ENCODE results near the gene SLC9A9.

The SLC9A9 gene

DNA sequence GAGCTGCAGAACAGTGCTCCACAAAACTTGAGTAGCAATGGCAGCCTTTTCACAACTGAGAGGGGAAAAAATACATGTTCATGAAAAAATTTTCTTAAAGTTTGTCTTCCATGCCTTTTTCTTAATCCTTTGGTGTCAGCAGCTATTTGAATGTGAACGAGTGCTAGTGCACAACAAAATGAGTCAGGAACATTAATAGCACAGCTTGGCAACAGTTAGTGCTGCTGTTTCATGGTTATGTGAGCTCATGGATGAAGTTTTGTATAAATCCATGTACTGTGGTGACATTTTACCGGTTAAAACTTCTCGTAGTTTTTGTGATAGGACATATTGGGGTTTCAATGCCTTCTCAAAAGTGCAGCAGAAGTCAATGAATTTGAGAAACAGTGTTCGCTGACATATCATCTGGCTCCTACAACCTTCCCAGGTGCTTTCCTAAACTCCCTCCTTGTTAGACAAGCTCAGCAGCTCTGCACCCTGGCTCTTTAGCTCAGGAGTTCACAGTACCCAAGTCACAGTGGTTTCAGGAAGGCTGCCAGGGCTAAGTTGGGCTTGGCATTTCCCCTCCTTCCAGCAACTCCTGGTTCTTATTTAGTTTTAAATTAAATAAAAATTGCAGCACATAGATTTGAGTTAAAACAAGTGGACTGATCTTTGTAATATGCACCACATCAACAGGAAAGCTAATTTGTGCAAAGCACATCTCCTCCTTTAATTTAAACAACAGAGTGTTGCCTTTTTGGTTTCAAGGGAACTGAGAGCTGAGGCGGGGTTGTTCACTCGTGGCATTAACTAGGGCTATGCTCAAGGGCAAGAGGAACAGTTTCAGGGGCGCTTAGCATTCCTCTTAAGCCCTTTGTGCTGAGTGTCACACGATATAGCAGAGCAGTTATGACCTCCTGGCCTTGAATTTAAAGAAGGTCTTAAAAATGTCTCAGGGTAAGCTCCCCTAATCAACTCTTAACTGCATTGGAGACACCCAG lies 365.9 kb downstream of the SLC9A9 start:
- DNase-seq: no peak

DNA sequence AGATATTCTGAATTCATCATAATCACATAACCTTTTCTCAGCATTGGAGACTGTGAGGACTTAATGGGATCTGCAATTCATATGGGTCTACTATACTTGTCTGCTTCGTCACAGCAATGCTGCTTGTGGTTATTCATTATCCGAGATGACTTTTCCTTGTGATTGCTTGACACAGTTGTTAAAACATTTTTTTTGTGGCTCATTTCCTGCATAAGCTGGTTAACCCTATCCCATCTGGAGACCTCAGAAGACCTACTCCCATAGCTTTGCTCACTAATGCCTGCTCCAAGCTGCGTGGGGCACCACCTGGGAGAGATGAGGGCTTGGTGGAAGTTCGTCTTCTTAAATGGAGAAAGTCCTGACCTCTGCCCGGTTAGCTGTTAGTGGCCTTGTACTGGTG lies 367.9 kb downstream of the SLC9A9 start:
- DNase-seq: no peak

DNA sequence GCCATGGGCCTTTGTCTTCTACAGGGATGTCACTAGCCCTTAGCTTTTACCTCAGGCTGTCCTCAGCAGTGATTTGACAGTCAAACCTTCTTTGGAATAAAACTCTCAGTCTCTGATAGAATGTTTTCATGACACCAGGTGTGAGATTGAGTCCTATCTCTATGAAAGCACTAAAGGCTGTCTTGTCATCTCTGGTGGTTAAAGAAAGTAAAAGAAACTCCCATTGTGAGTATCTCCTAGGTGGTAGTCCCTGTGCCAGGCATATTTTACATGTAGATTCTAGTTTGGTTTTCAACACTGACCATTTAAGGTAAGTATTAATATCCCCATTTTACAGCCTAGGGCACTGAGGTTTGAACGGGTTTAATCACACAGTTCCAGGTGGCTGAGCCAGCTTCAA lies 368.5 kb downstream of the SLC9A9 start:
- DNase-seq: no peak

DNA sequence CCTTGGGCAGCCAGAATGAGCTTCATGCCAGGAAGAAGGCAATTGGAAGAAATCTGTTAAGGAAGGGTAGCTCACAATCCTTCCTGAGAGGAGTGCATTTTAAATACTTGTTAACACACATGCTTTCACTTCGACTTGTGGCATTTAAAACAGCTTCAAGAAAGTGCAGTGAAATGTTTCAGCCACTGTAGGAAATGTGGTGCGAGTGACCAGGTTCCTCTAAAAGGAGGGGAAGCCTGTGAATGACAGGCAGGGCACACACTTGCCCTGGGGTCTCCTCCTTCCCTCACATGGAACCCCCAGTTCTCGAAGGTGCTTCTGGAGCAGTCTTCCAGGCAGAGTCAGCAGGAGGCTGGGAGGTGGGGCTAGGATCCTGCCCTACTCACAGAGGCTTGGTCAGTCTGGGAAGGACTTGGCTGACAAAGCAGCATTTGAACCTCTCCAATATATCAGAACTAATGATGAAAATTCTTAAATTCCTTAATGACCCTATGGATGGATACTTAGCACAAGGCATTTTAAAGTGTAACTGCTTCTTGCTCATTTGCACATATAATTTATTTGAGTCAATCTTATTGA lies 370.1 kb downstream of the SLC9A9 start:
- DNase-seq: no peak

DNA sequence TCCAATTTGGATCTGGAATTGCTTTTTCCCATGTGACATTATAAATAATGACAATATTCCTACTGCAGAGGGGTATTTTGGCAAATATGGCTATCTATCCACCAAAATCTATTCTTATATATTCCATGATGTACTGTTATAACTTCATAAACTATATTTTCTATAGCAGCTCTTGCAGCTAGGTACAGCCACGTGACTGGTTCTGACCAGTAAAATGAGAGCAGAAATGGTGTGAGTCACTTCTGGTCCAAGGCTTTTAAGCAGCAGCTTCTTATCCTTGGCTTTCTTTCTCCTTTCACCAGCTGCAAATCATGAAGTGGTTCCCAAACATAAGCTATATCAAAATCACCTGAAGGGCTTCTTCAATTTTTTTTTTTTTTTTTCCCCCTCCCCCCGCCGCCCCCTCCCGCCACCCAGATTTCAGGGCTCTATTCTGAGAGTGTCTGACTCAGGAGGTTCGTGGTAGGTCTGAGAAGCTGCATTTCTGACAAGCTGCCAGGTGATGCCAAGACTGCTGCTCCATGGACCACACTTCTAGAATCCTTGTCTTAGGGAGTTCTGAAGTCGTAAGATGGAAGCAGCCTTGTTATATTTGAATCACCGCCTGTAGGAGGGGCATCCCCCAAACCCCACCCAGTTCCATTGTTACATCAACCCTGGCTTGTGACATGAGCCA lies 371.2 kb downstream of the SLC9A9 start:
- no peak for DNase-seq

DNA sequence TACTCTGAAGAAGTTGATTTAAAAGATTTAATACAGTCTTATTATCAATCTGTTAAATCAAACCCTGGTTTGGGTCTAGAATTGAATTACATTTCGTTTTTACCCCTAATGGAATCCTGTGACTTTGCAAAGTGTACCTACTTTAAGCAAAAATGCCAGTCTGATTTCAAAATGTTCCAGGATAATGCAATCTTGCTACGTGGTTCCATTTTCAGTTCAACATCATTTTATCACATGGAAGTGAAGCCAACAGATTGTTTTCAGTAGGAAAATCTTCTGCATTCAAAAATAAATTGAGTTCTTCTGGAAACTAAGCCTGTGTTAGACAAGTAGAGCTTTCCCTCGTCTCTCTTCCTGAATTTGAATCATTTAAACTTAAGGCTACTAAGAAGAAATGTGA lies 372.3 kb downstream of the SLC9A9 start:
- no peak for DNase-seq

DNA sequence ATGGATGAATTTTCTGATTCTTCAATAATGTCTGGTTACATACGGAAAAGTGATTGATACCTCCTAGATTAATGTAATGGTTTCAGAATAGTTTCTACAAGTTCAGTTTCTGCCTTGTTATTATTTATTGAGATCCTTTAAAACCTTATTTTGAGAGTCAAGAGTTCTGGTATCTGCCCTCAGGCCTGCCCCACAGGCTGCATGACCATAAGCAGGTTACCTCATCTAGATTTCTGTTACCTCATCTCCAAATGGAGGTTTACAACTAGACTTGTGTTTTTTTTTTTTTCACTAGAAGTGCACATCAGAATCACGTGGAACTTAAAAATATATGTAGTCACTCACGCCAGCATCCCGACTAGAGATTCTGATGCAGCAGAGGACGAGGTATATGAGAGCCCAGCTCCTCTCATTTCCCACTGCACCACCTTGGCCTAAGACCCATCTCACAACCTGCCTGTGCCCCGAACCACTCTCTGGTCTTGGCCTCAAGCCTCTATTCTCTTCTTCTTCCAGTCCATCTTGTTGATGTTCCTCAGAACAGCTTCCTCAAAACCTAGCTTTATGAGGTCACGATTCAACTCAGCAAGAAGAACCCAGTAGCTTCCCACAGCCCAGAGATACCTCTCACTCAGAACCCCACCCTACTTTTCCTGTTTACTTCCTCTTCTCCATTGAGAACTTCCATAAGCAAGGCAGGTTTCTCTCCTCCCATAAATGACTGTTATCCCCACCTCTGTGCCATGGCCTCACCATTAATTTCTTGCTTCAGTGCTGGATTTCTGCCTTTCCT lies 375.3 kb downstream of the SLC9A9 start:
- no peak for DNase-seq

DNA sequence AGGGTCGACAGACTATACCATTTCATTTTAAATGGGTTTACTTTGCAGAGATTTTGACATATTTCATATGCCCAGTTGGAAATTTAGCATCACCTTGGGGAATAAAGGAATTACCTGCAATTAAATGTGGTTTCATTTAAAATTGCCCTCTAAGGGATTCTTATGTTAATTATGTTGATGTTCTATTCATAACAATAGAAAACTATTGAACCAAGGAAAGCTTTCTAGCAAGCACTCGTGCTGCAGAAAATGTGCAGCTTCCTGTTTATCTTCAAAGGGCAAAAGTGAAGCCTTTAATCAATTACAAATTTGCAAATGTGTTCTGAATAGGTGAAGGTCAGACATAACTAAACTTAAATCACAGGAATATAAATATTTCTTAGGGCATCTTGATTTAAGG lies 376.6 kb downstream of the SLC9A9 start:
- DNase-seq: no peak

DNA sequence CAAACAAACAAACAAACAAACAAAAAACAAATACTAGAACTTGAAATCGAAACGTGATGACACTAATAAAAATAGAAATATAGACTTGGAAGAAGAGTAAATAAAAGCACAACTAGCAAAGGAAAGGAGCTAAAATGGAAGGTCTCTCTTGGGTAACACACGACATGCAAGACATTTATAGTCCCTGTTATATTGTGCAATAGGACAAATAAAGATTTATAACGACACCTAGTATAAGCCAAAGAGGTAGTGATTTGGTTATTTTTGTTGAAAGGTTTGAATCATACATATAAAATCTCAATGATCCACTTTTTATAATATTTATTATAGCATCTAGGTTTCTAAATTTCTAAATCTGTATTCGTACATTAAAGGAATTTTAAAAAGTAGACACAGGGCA lies 379.1 kb downstream of the SLC9A9 start:
- DNase-seq: no peak

DNA sequence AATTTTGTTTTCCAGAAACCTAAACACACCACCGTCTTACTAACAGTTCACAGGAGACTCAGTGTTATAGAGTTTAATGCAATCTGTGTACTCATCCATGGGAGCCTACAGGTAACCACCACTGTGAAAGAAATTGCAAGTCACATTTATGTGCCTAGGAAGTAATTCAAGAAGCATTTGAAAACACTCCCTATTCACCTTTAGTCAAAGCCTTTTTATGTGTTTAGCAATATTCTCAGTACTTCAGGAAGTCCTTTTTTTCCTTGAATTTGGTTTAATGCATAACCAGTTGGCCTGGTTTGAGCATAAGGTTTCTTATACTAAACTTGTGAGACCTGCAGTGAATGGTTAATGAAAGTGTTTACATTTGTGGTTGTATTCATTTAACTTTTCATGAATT lies 382.6 kb downstream of the SLC9A9 start:
- no peak for DNase-seq

DNA sequence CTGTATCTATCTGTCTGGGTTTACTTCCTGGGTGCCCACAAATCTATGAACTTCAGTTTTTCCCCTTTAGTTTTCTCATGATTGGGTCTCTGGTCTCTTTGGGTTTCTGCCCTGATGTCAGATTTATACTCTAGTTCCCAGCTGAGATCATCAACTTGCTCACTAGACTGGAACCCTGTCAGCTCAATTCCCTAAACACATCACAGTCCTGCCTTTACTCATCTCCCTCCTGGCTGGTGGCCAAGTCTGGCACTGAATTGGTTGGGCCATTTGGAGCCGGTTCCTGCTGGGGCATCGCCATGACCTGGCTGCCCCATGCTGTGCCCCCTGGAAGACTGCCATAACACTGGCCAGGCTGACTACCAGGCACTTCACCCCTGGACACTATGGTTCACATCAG lies 383.4 kb downstream of the SLC9A9 start:
- no peak for DNase-seq

DNA sequence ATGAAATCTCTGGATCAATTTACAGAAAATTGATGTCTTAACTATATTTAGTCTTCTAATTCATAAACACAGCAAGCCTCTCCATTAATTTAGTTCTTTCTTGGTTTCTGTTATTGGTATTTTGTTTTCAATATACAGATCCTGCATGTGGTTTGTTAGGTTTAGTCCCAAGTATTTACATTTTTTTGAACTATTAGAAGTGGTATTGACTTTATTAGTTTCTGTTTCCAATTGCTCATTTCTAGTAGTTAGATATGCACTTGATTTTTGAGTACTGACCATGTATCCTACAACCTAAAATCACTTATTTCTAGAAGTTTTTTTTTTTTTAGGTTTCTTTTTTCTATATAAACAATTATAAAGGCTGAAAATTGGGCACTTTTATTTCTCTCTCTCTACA lies 392.8 kb downstream of the SLC9A9 start:
- no peak for DNase-seq

DNA sequence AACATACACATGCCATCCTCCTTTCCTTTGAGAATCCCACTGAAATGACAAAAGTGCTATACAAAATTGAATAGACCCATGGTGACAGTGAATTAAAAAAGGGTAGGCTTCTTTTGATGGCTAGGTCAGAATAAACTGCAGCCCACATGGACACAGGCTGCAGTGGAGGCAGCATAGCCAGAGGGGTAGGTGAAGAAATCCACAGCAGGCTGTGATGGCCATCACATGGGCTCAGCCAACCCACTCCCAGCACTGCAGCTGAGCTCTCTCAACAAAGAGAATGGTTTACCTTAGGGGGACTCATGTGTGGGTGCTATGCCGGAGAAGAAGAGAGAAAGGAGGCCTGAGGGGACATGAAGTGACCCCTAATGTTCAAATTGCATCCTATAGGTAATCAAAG lies 397.6 kb downstream of the SLC9A9 start:
- no peak for DNase-seq

DNA sequence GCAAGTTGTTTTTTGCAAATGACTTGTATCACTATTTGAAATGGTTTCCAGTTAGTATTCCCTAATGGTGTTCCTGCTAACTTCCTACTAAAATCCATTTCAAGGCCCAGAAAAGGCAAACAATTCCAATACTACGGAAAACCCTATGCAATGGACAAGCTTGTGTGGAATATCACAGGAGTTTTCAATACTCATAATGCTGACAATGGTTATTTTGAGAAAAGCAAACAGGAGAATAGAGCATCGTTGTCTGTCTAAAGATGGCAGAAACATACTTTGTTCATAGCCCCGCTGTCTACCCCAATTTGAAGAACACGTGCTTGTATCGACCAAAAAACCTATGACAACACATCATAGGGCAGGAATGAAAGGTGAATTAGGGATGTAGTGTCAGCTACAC lies 400.8 kb downstream of the SLC9A9 start:
- DNase-seq: no peak

DNA sequence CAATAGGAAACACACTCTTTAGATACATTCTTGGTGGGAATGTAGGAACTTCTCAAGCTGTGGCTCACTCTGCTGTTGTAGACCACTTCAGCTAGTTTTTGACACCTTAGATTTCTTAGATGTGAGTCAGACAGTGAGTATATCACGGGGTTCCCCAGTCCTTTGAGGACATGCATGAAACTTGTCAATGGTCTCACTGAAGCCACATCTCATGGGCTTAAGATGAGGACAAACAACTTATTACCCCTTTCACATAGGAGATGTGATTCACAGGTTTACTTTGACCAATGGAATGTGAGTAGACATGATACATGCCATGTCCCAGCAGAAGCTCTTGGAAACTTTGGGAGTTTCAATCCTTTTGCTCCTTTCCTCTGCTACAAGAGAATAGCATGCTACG lies 403.1 kb downstream of the SLC9A9 start:
- DNase-seq: no peak

DNA sequence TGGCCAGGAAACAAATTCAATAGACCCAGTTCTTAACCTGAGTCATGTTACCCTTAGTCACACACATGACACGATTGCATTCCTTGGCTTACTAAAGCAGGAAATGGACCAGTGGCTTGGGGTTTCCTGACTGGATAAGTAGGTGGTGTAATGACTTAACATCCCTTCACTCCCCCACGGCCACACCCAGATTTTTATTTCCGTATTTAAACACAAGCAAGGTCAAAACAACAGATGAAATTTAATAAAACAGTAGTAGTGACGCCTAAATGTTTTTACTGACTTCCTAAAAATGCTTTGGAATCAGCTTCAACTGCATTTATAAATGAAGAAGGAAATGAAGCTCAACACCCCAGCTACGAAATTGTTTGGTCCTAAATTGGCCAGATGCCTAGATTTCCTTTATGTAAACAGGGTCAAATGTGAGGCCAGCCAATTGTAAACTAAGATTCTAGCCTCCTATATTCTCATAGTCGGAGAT lies 404.4 kb downstream of the SLC9A9 start:
- DNase-seq: no peak

DNA sequence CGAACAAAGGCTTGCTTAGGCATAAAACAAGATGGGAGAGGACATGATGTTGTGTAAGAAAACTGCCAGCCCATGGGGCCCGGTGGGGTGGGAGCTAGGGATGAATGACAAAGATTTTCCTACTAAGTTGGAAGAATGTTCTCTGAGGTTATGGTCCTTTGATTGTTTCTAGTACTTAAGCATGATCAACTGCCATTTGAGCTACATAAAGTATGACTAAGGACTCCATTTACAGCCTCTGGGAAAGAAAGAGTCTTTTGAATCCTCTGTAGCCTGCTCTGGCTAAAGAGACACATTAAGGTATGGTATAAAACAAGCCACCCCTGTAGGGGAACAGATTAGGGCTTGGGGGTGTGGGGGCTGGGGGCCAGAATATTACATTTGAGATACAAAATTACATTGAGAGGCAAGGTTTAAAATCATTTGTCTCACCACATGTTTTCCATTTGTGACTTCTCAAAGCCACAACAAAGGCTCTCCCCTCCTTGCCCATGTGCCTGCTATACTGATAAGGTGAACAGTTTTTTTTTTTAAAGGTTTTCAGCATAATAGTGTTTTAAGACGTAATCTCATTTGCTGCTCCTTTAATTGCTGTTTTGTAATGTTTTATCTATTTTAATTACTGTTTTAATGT lies 405.3 kb downstream of the SLC9A9 start:
- no peak for DNase-seq

DNA sequence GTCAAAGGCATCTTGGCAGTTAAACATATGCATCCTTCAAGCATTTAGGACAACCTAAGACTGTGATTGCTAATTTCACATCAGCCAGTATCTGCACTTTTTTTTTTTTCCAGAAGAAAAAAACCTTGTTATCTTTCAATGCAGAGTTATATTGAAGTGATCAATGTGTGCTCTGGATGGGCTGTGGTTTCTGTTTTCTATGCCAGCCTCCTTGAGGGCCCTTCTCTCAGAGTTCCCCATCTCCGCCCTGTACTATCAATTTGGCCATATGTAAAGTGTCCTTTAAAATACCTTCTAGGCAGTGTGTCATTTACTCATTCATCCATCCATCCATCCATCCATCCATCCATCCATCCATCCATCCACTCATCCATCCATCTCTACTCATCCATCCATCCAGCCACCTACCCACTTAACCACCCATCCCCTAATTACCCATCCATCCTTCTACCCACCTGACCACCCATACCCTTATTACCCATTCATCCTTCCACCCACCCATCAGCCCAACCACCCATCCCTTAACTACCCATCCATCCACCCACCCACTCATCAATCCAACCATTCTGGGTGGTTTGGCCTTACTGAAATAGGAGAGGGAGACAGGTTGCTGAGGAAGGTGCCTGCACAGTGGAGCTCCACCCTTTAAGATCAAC lies 406.6 kb downstream of the SLC9A9 start:
- no peak for DNase-seq

DNA sequence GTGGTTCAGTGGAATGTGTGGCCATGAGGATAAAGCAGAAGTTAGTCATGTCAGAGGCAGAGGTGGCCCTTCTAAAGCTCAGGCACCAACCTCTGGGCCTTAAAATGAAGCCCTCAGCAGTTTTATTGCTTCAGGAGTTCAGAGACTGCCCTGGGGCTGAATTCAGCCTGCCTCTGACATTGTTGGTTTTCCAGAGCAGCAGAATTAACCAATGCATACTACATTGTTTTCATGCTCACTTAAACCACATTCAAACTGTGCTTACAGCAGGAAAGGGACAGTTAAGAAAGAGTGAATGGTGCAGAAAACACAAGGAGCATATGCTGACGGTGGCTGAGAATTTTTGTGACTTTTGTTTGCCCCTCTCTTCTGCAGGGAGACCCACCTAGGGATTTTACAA lies 408.5 kb downstream of the SLC9A9 start:
- no peak for DNase-seq

DNA sequence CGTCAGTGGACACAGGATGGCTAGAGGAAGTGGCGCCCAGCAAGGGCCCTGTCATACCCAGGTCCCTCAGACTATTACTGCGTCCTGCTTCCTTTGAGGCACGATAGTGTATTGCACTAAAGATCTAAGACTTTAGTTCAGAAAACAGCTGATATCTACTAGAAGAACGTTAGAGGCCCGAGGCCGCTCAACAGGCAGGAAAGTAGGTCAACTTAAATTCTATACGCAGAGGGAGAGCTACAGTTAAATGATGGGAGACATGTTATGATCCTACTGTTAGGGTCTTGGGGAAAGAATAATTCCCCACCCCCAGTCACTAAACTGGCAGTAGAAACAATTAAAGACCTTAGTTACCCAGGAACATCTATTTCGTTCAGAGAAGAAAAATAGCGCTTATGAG lies 410.9 kb downstream of the SLC9A9 start:
- DNase-seq: no peak

DNA sequence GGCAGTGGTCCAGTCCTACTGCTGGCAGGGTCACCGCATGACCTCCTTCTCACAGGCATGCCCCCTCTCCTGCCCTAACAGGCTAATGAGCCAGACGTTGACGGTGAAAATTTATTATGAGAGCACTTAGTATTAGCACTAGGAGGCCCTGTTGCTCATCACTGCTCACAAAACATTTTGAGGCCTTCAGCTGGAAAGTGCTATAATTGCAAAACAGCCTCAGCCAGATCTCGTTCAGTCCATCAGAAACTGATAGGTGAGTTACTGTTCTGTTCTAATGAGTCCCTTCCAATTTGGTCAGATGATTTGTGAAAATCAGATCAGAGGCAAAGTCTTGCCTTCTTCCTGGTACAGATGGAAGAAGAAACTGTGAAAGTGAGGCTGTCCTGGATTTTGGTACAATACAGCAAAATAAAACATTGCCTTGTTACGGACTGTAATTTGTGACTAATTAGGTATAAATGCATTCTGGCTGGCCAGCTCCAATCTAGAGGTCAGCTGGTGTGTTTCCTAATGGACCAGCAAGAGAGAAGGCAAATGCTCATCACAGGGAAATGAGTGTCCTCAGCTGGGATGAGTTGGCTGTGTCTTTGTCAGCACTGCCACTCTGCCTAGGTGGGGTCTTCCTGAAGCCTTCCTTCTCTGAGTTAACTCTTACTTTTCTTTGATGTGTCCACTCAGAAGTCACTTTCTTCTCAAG lies 411.9 kb downstream of the SLC9A9 start:
- DNase-seq: no peak

Data from activated CD8-positive, alpha-beta memory T cell treated with anti-CD3 and anti-CD28 coated beads, Interleukin-2, amount 50 U/mL, for 4 hours (primary cell).